A673 (cell line): ENCODE results near the gene METTL9. TPM values are rescaled to one million over a fixed set of nuclear protein-coding genes. Genes with fewer than 3 reads are reported as not detected.
"Not testable (repeated sequence)": the region's sequence is repeated elsewhere in the genome, so short reads cannot be mapped to it uniquely, and the experiment has no call there.

Experiments used
- BruUV-seq: library from RNA; stranded (reverse); fragments of 400-500 nt; replicated peaks from 2 replicates; lab custom pipeline; 2021; lab: Mats Ljungman, UMichigan
- CTCF ChIA-PET: fragments of 300-600 bp; sonication (Branson Sonifier 250); formaldehyde crosslinking; loops from one replicate; lab custom pipeline; 2022; ENCODE audit warnings: antibody characterized with exemption; lab: Charles Lee
- POLR2A ChIA-PET: fragments of 300-600 bp; sonication (Branson Sonifier 250); formaldehyde crosslinking; loops from one replicate; lab custom pipeline; 2022; ENCODE audit warnings: antibody characterized with exemption; ENCODE audit not compliant: low non-redundant PET; lab: Charles Lee
- DNase-seq: peaks from one replicate; pipeline ENCODE4 v3.0.0-alpha.2; 2015; ENCODE audit warnings: low spot score
- H3K27ac ChIP-seq: fragments of 200-600 bp; sonication (generic); 2 replicates; pipeline ENCODE4 v1.5.1; 2016; ENCODE audit warnings: mixed run types, low read depth, mild to moderate bottlenecking, mixed read lengths, antibody characterized with exemption, low read length; ENCODE audit not compliant: poor library complexity, severe bottlenecking
- H3K27me3 ChIP-seq: fragments of 200-600 bp; sonication (generic); replicated peaks from 2 replicates; pipeline ENCODE4 v1.6.1; 2017; ENCODE audit warnings: mixed run types, low read depth, mild to moderate bottlenecking, mixed read lengths, antibody characterized with exemption, low read length; ENCODE audit not compliant: insufficient read depth, poor library complexity
- H3K36me3 ChIP-seq: fragments of 200-600 bp; sonication (generic); 2 replicates; pipeline ENCODE4 v1.6.1; 2016; ENCODE audit warnings: mixed run types, mild to moderate bottlenecking, mixed read lengths, antibody characterized with exemption, low read length; ENCODE audit not compliant: insufficient read depth, poor library complexity, severe bottlenecking
- H3K4me1 ChIP-seq: fragments of 200-600 bp; sonication (generic); 2 replicates; pipeline ENCODE4 v1.6.1; 2017; ENCODE audit warnings: mixed run types, mild to moderate bottlenecking, mixed read lengths, antibody characterized with exemption, low read length; ENCODE audit not compliant: insufficient read depth, poor library complexity, severe bottlenecking
- H3K4me3 ChIP-seq: fragments of 200-600 bp; sonication (generic); 2 replicates; pipeline ENCODE4 v1.5.1; 2016; ENCODE audit warnings: low read depth, mixed run types, mild to moderate bottlenecking, mixed read lengths, low read length; ENCODE audit not compliant: poor library complexity, severe bottlenecking
- H3K9me3 ChIP-seq: fragments of 200-600 bp; sonication (generic); 2 replicates; pipeline ENCODE4 v1.6.1; 2016; ENCODE audit warnings: mixed run types, low read depth, mild to moderate bottlenecking, mixed read lengths, antibody characterized with exemption, low read length; ENCODE audit not compliant: poor library complexity, severe bottlenecking
- CTCF ChIP-seq: fragments of 300-800, 200-600 bp; sonication (generic); conservative IDR thresholded peaks from 2 replicates; pipeline ENCODE4 v1.5.1; 2017; ENCODE audit warnings: low read depth, mild to moderate bottlenecking, antibody characterized with exemption, low read length, moderate library complexity, mixed read lengths
- EZH2 ChIP-seq: fragments of 200-600 bp; sonication (generic); IDR thresholded peaks from 2 replicates; pipeline ENCODE4 v1.6.1; 2017; ENCODE audit warnings: borderline replicate concordance, low read depth, mild to moderate bottlenecking, mixed read lengths, antibody characterized with exemption, low read length; ENCODE audit not compliant: poor library complexity, severe bottlenecking
- intact Hi-C: fragments of 100-400 bp; cut with micrococcal nuclease; formaldehyde crosslinking; loops from one replicate; pipeline ENCODE4 v1.10.0; 2022; ENCODE audit not compliant: unreplicated experiment
- total RNA-seq: library from RNA; stranded (reverse); gene quantifications from 2 replicates; pipeline ENCODE4 v1.2.3, GENCODE V29; 2021

METTL9 gene
- total RNA-seq, 1 experiment from 2014 or later: 151 TPM

- BruUV-seq: no TSS peak
- intact Hi-C loops: no loop called here
- no peak for DNase-seq
- Histone ChIP-seq H3K4me1 (no peaks in the 10 kb centered on the region), H3K9me3 (no peaks in the 10 kb centered on the region), H3K36me3 (no peaks in the 10 kb centered on the region), H3K4me3 (no peak overlapping the region), H3K27me3 (no peaks in the 10 kb centered on the region), H3K27ac (no peak overlapping the region)
- TF ChIP-seq CTCF (no peak), EZH2 (no peak)
- POLR2A ChIA-PET: no interaction called here
- CTCF ChIA-PET: no interaction called here
Observed at GRCh38 chr16:21683184-21683583, 83.8 kb downstream of the METTL9 start.

GRCh38 chr16:21684199-21684598, 84.8 kb downstream of the METTL9 start:
- H3K36me3 ChIP-seq: no peaks in the 10 kb centered on the region
- H3K4me3 ChIP-seq: no peak overlapping the region
- no TSS peak for BruUV-seq
- peak; percentile 42 for DNase-seq
- peak; percentile 80 for TF ChIP-seq CTCF
- no peak for TF ChIP-seq EZH2
- intact Hi-C loops: no loop called here
- ChIA-PET CTCF (interaction anchor here (0.6 kb wide), 2 partner anchors 17 to 136 kb away, joined by 3 to 6 read pairs; no protein-coding TSS in a partner anchor), POLR2A (no interaction called here)
- H3K27ac ChIP-seq: no peak overlapping the region
- no peaks in the 10 kb centered on the region for H3K9me3 ChIP-seq
- no peaks in the 10 kb centered on the region for H3K4me1 ChIP-seq
- H3K27me3 ChIP-seq: peaks cover 2% of the 10 kb centered on the region

GRCh38 chr16:21685034-21685455, 85.7 kb downstream of the METTL9 start:
- ChIA-PET POLR2A (no interaction called here), CTCF (no interaction called here)
- H3K27ac ChIP-seq: no peak overlapping the region
- no peaks in the 10 kb centered on the region for H3K9me3 ChIP-seq
- H3K4me3 ChIP-seq: no peak overlapping the region
- H3K27me3 ChIP-seq: peaks cover 3% of the 10 kb centered on the region
- DNase-seq: peak; percentile 16
- H3K36me3 ChIP-seq: no peaks in the 10 kb centered on the region
- no TSS peak for BruUV-seq
- intact Hi-C loops: no loop called here
- TF ChIP-seq EZH2: no peak
- H3K4me1 ChIP-seq: no peaks in the 10 kb centered on the region

- BruUV-seq: no TSS peak
- Histone ChIP-seq H3K4me1 (no peaks in the 10 kb centered on the region), H3K4me3 (no peak overlapping the region), H3K9me3 (no peaks in the 10 kb centered on the region), H3K27ac (no peak overlapping the region), H3K36me3 (no peaks in the 10 kb centered on the region), H3K27me3 (peaks cover 3% of the 10 kb centered on the region)
- no peak for DNase-seq
- intact Hi-C loops: no loop called here
- ChIA-PET CTCF (no interaction called here), POLR2A (no interaction called here)
- TF ChIP-seq CTCF (no peak), EZH2 (no peak)
Observed at GRCh38 chr16:21689107-21689506, 89.7 kb downstream of the METTL9 start.

- BruUV-seq, H3K27me3 ChIP-seq, H3K36me3 ChIP-seq, DNase-seq, POLR2A ChIA-PET, CTCF ChIA-PET, intact Hi-C loops, H3K4me3 ChIP-seq, H3K9me3 ChIP-seq, H3K27ac ChIP-seq, H3K4me1 ChIP-seq: not testable (repeated sequence)
Observed at GRCh38 chr16:21690967-21691366, 91.6 kb downstream of the METTL9 start.
